ENCODE data around the gene STK4.

STK4 gene

GRCh38 chr20:45111799-45112471 lies 145.6 kb downstream of the STK4 start:
- DNase-seq (ENCODE audit: low spot score): peak; percentile 11

- no peak for DNase-seq (ENCODE audit: low spot score)
These were observed 146.4 kb downstream of the STK4 start for GRCh38 chr20:45112754-45113153.

GRCh38 chr20:45113865-45114264 lies 147.6 kb downstream of the STK4 start:
- DNase-seq (ENCODE audit: low spot score): no peak

GRCh38 chr20:45114465-45115385 lies 148.4 kb downstream of the STK4 start, which contains the start of gene WFDC5:
Gene WFDC5, minus strand, starts transcription at chr20:45115174. Its CDS starts 91 bp downstream, at chr20:45115083.
- no peak for DNase-seq (ENCODE audit: low spot score)

GRCh38 chr20:45115386-45115774 lies 149.1 kb downstream of the STK4 start:
- DNase-seq (ENCODE audit: low spot score): no peak

- no peak for DNase-seq (ENCODE audit: low spot score)
These were observed 149.5 kb downstream of the STK4 start for GRCh38 chr20:45115829-45116228.

- no peak for DNase-seq (ENCODE audit: low spot score)
These were observed 151.3 kb downstream of the STK4 start for GRCh38 chr20:45117581-45117980.

GRCh38 chr20:45118028-45118427 lies 151.7 kb downstream of the STK4 start:
- no peak for DNase-seq (ENCODE audit: low spot score)

- no peak for DNase-seq (ENCODE audit: low spot score)
These were observed 153.4 kb downstream of the STK4 start for GRCh38 chr20:45119556-45120266.

GRCh38 chr20:45121388-45121787 lies 155.1 kb downstream of the STK4 start:
- DNase-seq (ENCODE audit: low spot score): no peak

- DNase-seq (ENCODE audit: low spot score): no peak
These were observed 158.1 kb downstream of the STK4 start, which contains the start of gene WFDC12 for GRCh38 chr20:45124365-45124764. Gene WFDC12, minus strand, starts transcription at chr20:45124465. Its CDS starts 18 bp downstream, at chr20:45124447.

GRCh38 chr20:45128099-45128498 lies 161.8 kb downstream of the STK4 start:
- no peak for DNase-seq (ENCODE audit: low spot score)
